ENCODE measurements around the gene NUDT19.
"Not testable (repeated sequence)": the region's sequence is repeated elsewhere in the genome, so short reads cannot be mapped to it uniquely, and the experiment has no call there.

The NUDT19 gene

GRCh38 chr19:32708457-32708856 is 16.8 kb downstream of the NUDT19 start:
- in situ Hi-C loops (cut with HindIII; ENCODE audit: low sequenced_read_pairs), result no loop called here

DNA sequence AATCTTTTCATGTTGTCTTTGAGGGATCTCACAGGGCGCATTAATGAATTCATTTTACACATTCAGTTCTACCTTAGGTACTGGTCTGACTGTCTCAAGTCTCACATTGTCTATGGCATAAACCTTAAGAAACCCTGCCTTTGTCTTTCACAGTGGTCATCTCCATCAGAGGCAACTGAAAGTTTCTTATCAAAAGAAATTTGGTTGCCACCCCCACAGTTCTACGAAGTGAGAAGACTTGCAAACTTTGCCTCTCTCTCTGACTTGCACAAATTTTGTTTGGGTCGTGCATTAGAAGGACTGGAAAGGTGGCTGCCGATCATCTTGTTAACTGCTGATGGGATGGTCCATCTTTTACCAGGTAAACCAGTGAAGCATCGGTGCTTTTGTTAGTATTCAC is 17.4 kb downstream of the NUDT19 start:
- in situ Hi-C loops (cut with HindIII; ENCODE audit: low sequenced_read_pairs), result no loop called here

- in situ Hi-C loops (cut with HindIII; ENCODE audit: low sequenced_read_pairs), result no loop called here
These were observed 20.1 kb downstream of the NUDT19 start for GRCh38 chr19:32711747-32712146.

DNA sequence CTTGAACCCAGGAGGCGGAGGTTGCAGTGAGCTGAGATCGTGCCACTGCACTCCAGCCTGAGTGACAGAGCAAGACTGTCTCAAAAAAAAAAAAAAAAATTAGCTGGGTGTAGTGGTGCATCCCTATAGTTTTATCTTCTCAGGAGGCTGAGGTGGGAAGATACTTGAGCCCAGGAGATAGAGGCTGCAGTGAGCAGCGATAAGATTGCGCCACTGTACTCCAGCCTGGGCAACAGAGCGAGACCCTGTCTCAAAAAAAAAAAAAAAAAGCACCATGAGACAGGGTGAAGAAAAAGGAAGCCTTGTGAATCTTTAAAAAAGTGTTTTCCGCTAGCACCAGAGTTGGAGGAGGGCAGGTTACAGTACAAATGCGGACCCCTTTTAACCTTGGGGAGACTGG is 24.6 kb downstream of the NUDT19 start:
- in situ Hi-C loops (cut with HindIII; ENCODE audit: low sequenced_read_pairs), result not testable (repeated sequence)

DNA sequence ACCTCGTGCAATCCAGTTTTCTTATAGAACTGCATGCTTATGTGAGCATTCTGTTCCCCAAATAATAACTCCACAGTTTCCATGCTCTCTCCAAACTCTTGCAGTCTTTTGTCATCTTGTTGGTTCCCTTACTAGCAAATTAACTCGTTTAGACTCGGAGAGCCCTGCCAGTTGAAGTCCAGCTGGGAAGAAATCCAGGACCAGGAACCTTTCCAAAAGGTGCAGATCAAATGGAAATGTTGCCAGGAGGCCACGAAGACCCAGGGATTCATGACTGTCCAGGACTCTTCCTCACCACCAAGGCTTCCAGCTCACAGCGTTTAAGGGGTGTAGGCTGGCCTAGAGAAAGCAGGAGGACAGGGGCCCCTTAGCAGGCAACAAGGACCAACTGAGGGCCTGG is 25.9 kb downstream of the NUDT19 start:
- in situ Hi-C loops (cut with HindIII; ENCODE audit: low sequenced_read_pairs), result no loop called here

GRCh38 chr19:32718286-32718685 is 26.7 kb downstream of the NUDT19 start:
- in situ Hi-C loops (cut with HindIII; ENCODE audit: low sequenced_read_pairs), result no loop called here

DNA sequence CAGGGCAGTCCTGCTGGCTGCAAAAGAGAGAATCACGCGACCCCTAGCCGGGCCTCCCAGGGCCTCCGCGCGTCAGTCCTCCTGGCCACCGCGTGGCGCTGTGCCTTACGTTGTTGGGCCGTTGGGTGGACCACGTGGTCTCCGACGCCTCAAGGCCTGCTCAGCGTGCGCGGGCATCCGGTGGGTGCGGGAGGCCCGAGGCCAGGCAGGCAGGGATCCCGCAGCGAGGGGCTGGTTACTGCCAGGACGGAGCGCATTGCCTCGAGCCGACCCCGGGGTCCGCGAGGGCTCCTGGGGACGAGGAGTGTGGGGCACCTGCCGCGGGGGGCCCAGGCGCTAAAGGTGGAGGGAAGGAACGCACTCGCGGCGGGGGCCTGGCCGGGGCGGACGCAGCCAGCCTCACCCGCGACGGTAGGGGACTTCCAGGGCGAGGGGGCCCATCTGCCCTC is 28.0 kb downstream of the NUDT19 start, which contains the start of gene TDRD12:
TDRD12 (plus strand) TSS at position 157 of the 449 bp plus-strand sequence. CDS start 306 bp downstream, outside the sequence.
- in situ Hi-C loops (cut with HindIII; ENCODE audit: low sequenced_read_pairs), result no loop called here

GRCh38 chr19:32720216-32720935 is 28.8 kb downstream of the NUDT19 start:
- in situ Hi-C loops (cut with HindIII; ENCODE audit: low sequenced_read_pairs), result no loop called here

- in situ Hi-C loops (cut with HindIII; ENCODE audit: low sequenced_read_pairs), result no loop called here
These were observed 29.3 kb downstream of the NUDT19 start for GRCh38 chr19:32720936-32721250.

- in situ Hi-C loops (cut with HindIII; ENCODE audit: low sequenced_read_pairs), result no loop called here
These were observed 44.3 kb downstream of the NUDT19 start for GRCh38 chr19:32735936-32736335.

DNA sequence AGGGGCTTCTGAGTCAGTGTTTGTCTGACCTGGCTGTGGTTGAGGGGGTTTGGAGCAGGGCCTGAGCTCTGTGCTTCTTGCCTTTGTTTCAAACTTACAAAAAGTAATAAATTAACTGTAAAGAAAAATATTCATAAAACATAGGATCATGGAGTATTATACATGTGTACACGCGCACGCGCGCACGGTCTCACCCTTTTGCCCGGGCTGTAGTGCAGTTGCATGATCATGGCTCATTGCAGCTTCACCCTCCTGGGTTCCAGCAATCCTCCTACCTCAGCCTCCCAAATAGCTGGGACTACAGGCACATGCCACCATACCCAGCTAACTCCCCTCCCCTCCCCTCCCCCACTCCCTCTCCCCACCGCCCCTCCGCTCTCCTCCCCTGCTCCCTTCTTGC is 51.4 kb downstream of the NUDT19 start:
- in situ Hi-C loops (cut with HindIII; ENCODE audit: low sequenced_read_pairs), result no loop called here

DNA sequence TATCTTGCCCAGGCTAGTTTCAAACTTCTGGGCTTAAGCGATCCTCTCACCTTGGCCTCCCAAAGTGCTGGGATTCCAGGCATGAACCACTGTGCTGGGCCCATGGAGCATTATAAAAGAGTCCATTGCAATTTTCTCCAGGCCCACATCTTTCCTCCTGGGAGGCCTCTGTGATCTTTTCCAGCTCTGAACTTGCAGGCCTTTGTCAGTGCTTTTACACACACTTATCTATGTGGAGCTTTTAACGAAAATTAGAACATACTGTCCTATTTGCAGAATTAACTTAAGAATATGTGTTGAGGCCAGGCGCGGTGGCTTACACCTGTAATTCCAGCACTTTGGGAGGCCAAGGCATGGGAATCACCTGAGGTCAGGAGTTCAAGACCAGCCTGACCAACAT is 51.8 kb downstream of the NUDT19 start:
- in situ Hi-C loops (cut with HindIII; ENCODE audit: low sequenced_read_pairs), result no loop called here

DNA sequence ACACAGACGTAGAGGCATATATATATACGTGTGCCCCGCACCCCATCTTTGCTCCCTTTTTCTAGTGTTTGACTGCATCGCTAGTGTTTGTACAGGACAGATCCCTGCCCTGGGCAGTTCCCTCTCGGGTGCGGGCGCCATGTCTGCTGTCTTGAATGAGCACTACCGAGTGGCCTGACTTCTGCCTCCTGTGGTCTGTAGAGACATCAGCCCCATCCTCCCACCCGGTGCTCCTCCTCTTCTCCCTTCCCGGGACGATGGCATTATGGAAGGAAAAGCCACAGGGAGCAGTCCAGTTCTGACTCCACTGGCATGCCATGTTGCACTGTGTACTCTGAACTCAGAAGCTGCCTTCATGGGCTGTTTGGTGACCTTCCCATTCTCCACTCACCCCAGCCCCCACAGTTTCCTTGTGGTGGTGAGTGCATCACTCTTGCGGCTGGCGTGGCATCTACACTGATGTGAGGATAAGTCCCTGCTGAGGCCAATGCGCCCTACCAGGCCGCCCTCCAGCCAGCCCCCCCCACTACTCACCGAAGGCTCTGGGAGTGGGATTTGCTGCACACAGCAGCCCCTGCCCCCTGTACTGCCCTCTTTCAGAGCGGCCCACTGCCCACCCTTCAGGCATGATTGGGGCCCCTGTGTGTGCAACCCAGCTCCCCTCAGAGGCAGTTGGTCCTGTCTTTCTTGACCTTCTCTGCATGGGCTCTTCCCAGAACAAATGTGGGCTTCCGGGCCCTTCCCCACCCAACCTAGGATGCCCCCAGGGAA is 53.1 kb downstream of the NUDT19 start:
- in situ Hi-C loops (cut with HindIII; ENCODE audit: low sequenced_read_pairs), result no loop called here

DNA sequence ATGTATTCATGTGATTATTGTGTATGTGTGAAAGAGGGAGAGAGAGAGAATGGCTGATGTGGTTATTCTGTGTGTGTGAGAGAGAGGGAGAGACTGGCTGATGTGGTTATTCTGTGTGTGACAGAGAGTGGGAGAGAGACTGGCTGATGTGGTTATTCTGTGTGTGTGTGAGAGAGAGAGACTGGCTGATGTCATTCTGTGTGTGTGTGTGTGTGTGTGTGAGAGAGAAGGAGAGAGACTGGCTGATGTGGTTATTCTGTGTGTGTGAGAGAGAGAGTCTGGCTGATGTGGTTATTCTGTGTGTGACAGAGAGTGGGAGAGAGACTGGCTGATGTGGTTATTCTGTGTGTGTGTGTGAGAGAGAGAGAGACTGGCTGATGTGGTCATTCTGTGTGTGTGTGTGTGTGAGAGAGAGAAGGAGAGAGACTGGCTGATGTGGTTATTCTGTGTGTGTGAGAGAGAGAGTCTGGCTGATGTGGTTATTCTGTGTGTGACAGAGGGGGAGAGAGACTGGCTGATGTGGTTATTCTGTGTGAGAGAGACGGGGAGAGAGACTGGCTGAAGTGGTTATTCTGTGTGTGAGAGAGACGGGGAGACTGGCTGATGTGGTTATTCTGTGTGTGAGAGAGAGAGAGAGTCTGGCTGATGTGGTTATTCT is 54.1 kb downstream of the NUDT19 start:
- in situ Hi-C loops (cut with HindIII; ENCODE audit: low sequenced_read_pairs), result not testable (repeated sequence)

DNA sequence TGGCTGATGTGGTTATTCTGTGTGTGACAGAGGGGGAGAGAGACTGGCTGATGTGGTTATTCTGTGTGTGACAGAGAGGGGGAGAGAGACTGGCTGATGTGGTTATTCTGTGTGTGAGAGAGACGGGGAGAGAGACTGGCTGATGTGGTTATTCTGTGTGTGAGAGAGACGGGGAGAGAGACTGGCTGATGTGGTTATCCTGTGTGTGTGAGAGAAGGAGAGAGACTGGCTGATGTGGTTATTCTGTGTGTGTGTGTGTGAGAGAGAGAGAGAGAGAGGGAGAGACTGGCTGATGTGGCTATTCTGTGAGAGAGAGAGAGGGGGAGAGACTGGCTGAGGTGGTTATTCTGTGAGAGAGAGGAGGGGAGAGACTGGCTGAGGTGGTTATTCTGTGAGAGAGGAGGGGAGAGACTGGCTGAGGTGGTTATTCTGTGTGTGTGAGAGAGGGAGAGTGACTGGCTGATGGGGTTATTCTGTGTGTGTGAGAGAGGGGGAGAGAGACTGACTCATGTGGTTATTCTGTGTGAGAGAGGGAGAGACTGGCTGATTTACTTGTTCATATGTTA is 55.1 kb downstream of the NUDT19 start:
- in situ Hi-C loops (cut with HindIII; ENCODE audit: low sequenced_read_pairs), result not testable (repeated sequence)

- in situ Hi-C loops (cut with HindIII; ENCODE audit: low sequenced_read_pairs), result no loop called here
These were observed 56.9 kb downstream of the NUDT19 start for GRCh38 chr19:32748497-32748896.

- in situ Hi-C loops (cut with HindIII; ENCODE audit: low sequenced_read_pairs), result no loop called here
These were observed 57.3 kb downstream of the NUDT19 start for GRCh38 chr19:32748948-32749347.

DNA sequence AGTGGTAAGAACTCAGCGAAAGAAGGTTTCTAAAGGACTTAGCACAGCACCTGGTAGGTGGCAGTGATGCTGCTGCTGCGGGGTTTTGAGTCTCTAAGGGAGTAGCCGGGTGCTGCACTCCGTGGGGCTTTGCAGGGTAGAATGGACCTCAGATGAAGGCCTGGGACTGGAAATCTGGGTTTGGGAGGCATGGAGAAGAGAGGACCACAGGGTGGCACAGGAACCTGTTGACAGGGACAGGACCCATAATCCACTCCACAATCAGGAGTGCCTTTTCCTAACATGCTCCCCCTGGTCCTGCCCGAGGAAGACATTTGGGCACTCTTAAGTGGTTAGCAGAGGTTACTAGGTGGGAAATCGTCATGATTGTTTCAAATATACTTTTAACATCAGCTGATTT is 57.7 kb downstream of the NUDT19 start:
- in situ Hi-C loops (cut with HindIII; ENCODE audit: low sequenced_read_pairs), result no loop called here

- in situ Hi-C loops (cut with HindIII; ENCODE audit: low sequenced_read_pairs), result no loop called here
These were observed 58.9 kb downstream of the NUDT19 start for GRCh38 chr19:32750441-32751055.

DNA sequence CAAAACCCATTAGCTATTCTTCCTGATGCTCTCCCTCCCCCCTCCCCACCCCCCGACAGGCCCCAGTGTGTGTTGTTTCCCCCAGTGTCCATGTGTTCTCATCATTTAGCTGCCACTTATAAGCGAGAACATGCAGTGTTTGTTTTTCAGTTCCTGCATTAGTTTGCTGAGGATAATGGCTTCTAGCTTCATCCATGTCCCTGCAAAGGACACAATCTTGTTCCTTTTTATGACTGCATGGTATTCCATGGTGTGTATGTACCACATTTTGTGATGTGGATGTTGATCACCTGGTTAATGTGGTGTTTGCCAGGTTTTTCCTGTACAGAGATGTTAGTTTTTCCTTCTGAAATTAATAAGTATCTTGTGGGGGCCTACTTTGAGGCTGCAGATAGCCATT is 59.4 kb downstream of the NUDT19 start:
- in situ Hi-C loops (cut with HindIII; ENCODE audit: low sequenced_read_pairs), result no loop called here

DNA sequence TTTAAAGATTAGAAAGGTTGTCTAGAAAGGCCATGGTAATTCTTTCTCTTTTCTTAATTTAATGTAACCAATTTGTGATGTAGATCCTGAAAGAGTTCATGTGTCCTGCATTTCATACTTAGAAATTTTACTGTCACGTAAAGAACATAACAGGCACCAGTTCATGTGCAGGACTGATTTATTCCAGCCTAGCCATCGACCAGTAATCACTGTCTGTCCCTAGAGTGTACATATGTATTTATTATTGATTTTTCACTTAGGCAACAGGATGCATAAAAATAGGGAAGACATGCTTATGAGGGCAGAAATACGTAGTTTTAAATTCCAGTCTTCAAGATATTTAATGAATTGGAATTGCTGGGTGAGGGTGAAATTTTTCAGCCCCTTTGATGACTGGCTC is 65.6 kb downstream of the NUDT19 start:
- in situ Hi-C loops (cut with HindIII; ENCODE audit: low sequenced_read_pairs), result no loop called here
